ENCODE results near the gene THOP1.
A peak's percentile ranks its signal among the peaks of the same experiment; 100 is the strongest.

THOP1 gene

GRCh38 chr19:2841855-2842574 is 56.7 kb downstream of the THOP1 start:
- DNase-seq (no peak), ATAC-seq (replicated peaks) (no peak)
- Mint-ChIP-seq H3K4me1 (ENCODE audit: low read depth in 2 of 2) (peaks cover 11 to 16% of the 10 kb centered on the region in 2 donors), H3K36me3 (ENCODE audit: insufficient read depth) (peaks cover 9% of the 10 kb centered on the region), H3K9me3 (no peaks in the 10 kb centered on the region), H3K27ac (peak overlapping the region in 1 of 2 donors; percentile 49), H3K27me3 (no peaks in the 10 kb centered on the region), H3K4me3 (peak overlapping the region; percentile 64 to 71)

DNA sequence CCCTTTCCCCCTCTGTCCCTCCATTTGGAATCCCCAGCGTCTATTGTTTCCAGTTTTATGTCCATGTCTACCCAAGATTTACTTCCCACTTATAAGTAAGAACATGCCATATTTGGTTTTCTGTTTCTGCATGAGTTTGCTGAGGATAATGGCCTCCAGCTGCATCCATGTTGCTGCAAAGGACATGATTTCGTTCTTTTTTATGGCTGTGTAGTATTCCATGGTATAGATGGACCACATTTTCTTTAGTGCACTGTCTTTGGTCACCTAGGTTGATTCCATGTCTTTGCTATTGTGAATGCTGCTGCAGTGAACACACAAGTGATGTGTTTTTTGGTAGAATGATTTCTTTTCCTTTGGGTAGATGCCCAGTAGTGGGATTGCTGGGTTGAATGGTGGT is 59.8 kb downstream of the THOP1 start:
- H3K36me3 Mint-ChIP-seq (ENCODE audit: insufficient read depth): peaks cover 9% of the 10 kb centered on the region
- DNase-seq: no peak
- no peak overlapping the region for H3K4me3 Mint-ChIP-seq
- peaks cover 15 to 21% of the 10 kb centered on the region in 2 donors for H3K4me1 Mint-ChIP-seq (ENCODE audit: low read depth in 2 of 2)
- no peaks in the 10 kb centered on the region for H3K27me3 Mint-ChIP-seq
- H3K9me3 Mint-ChIP-seq: no peaks in the 10 kb centered on the region
- no peak for ATAC-seq (replicated peaks)
- H3K27ac Mint-ChIP-seq: no peak overlapping the region

- peaks cover 14% of the 10 kb centered on the region for H3K36me3 Mint-ChIP-seq (ENCODE audit: insufficient read depth)
- DNase-seq: no peak
- ATAC-seq (replicated peaks): no peak
- H3K27ac Mint-ChIP-seq: no peak overlapping the region
- H3K9me3 Mint-ChIP-seq: no peaks in the 10 kb centered on the region
- no peak overlapping the region for H3K4me3 Mint-ChIP-seq
- peaks cover 13 to 23% of the 10 kb centered on the region in 2 donors for H3K4me1 Mint-ChIP-seq (ENCODE audit: low read depth in 2 of 2)
- no peaks in the 10 kb centered on the region for H3K27me3 Mint-ChIP-seq
These were observed 61.0 kb downstream of the THOP1 start for GRCh38 chr19:2846180-2846894.

GRCh38 chr19:2847507-2847906 is 62.2 kb downstream of the THOP1 start:
- Mint-ChIP-seq H3K4me1 (ENCODE audit: low read depth in 2 of 2) (peaks cover 8 to 18% of the 10 kb centered on the region in 2 donors), H3K36me3 (ENCODE audit: insufficient read depth) (peaks cover 24% of the 10 kb centered on the region), H3K4me3 (no peak overlapping the region), H3K27ac (no peak overlapping the region), H3K9me3 (no peaks in the 10 kb centered on the region), H3K27me3 (no peaks in the 10 kb centered on the region)
- DNase-seq: no peak
- ATAC-seq (replicated peaks): no peak

- peaks cover 8 to 14% of the 10 kb centered on the region in 2 donors for H3K4me1 Mint-ChIP-seq (ENCODE audit: low read depth in 2 of 2)
- peaks cover 0 to 1% of the 10 kb centered on the region in 2 donors for H3K9me3 Mint-ChIP-seq
- ATAC-seq (replicated peaks) (no peak), DNase-seq (no peak)
- H3K36me3 Mint-ChIP-seq (ENCODE audit: insufficient read depth): peaks cover 26% of the 10 kb centered on the region
- H3K27ac Mint-ChIP-seq: no peak overlapping the region
- no peak overlapping the region for H3K4me3 Mint-ChIP-seq
- H3K27me3 Mint-ChIP-seq: no peaks in the 10 kb centered on the region
These were observed 63.3 kb downstream of the THOP1 start for GRCh38 chr19:2848616-2849015.

DNA sequence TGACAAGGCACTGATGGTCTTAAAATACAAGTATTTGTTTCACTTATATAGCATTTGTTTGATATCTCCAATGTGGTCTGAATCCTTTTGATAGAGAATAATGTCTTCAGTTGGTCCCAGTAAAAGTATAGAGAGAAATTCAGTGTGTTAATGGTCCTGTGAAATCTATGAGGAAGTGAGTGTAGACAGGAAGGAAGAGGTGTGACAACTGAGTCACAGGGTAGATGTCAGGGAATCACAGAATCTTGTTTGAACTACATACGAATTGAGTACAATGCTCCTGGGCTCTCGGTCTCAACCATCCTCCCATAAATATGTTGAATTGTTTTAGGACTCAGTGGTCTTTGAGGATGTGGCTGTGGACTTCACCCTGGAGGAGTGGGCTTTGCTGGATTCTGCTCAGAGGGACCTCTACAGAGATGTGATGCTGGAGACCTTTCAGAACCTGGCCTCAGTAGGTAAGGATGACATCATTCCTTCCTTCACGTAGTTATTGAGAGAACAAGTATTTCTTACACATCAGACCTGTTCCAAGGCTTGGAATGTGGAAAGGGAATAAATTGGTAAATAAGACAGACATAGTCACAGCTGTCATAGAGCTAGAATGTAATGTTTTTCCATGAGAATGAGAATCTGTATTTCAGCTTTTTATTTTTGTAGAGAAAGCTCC is 65.1 kb downstream of the THOP1 start:
- peaks cover 0 to 2% of the 10 kb centered on the region in 2 donors for H3K9me3 Mint-ChIP-seq
- DNase-seq (no peak), ATAC-seq (replicated peaks) (no peak)
- no peaks in the 10 kb centered on the region for H3K27me3 Mint-ChIP-seq
- H3K4me1 Mint-ChIP-seq (ENCODE audit: low read depth in 2 of 2): peaks cover 8 to 14% of the 10 kb centered on the region in 2 donors
- H3K4me3 Mint-ChIP-seq: peak overlapping the region in 1 of 2 donors; percentile 1
- peaks cover 26% of the 10 kb centered on the region for H3K36me3 Mint-ChIP-seq (ENCODE audit: insufficient read depth)
- peak overlapping the region in 1 of 2 donors; percentile 21 for H3K27ac Mint-ChIP-seq

DNA sequence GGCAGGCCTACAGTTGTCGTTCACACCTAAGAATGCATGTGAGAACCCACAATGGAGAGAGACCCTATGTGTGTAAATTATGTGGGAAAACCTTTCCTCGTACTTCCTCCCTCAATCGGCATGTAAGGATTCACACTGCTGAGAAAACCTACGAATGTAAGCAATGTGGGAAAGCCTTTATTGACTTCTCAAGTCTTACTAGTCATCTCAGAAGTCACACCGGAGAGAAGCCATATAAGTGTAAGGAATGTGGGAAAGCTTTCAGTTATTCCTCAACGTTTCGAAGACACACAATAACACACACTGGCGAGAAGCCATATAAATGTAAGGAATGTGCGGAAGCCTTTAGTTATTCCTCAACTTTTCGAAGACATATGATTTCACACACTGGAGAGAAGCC is 67.3 kb downstream of the THOP1 start:
- Mint-ChIP-seq H3K27ac (no peak overlapping the region), H3K9me3 (peaks cover 0 to 2% of the 10 kb centered on the region in 2 donors), H3K4me3 (no peak overlapping the region), H3K27me3 (no peaks in the 10 kb centered on the region), H3K4me1 (ENCODE audit: low read depth in 2 of 2) (peaks cover 12 to 19% of the 10 kb centered on the region in 2 donors), H3K36me3 (ENCODE audit: insufficient read depth) (peaks cover 29% of the 10 kb centered on the region)
- no peak for ATAC-seq (replicated peaks)
- no peak for DNase-seq

GRCh38 chr19:2853015-2853606 is 67.8 kb downstream of the THOP1 start:
- no peaks in the 10 kb centered on the region for H3K27me3 Mint-ChIP-seq
- no peak overlapping the region for H3K4me3 Mint-ChIP-seq
- DNase-seq: no peak
- peaks cover 0 to 2% of the 10 kb centered on the region in 2 donors for H3K9me3 Mint-ChIP-seq
- peaks cover 29% of the 10 kb centered on the region for H3K36me3 Mint-ChIP-seq (ENCODE audit: insufficient read depth)
- no peak overlapping the region for H3K27ac Mint-ChIP-seq
- peaks cover 12 to 19% of the 10 kb centered on the region in 2 donors for H3K4me1 Mint-ChIP-seq (ENCODE audit: low read depth in 2 of 2)
- ATAC-seq (replicated peaks): no peak

- ATAC-seq (replicated peaks) (no peak), DNase-seq (no peak)
- peaks cover 9 to 19% of the 10 kb centered on the region in 2 donors for H3K4me1 Mint-ChIP-seq (ENCODE audit: low read depth in 2 of 2)
- H3K4me3 Mint-ChIP-seq: no peak overlapping the region
- peaks cover 29% of the 10 kb centered on the region for H3K36me3 Mint-ChIP-seq (ENCODE audit: insufficient read depth)
- H3K27ac Mint-ChIP-seq: no peak overlapping the region
- peaks cover 0 to 2% of the 10 kb centered on the region in 2 donors for H3K9me3 Mint-ChIP-seq
- H3K27me3 Mint-ChIP-seq: no peaks in the 10 kb centered on the region
These were observed 69.5 kb downstream of the THOP1 start for GRCh38 chr19:2854849-2855248.

- H3K27me3 Mint-ChIP-seq: no peaks in the 10 kb centered on the region
- peaks cover 0 to 2% of the 10 kb centered on the region in 2 donors for H3K9me3 Mint-ChIP-seq
- ATAC-seq (replicated peaks) (peak; percentile 61), DNase-seq (no peak)
- H3K27ac Mint-ChIP-seq: peak overlapping the region; percentile 1 to 16
- no peak overlapping the region for H3K4me3 Mint-ChIP-seq
- H3K36me3 Mint-ChIP-seq (ENCODE audit: insufficient read depth): peaks cover 17% of the 10 kb centered on the region
- H3K4me1 Mint-ChIP-seq (ENCODE audit: low read depth in 2 of 2): peaks cover 4 to 11% of the 10 kb centered on the region in 2 donors
These were observed 71.3 kb downstream of the THOP1 start for GRCh38 chr19:2856457-2857050.

DNA sequence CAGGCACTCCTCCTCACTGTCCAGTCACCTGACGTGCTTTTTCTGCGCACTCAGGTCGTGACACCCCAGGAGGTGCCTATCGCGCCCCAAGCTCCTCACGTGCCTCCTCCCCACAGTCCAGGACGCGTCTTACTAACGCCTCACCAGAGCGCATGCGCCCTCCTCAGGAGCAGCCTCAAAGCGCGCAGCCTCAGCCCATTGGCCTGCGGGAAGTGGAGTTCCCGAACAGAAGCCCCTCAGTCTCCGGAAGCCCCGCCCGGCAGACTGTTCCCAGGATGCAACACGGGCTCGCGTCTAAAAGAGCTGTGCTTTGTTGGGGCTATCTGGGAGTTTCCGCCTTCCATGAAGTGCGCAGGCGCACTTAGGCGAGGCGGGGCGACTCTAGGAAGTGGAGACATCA is 73.6 kb downstream of the THOP1 start:
- Mint-ChIP-seq H3K4me3 (no peak overlapping the region), H3K4me1 (ENCODE audit: low read depth in 2 of 2) (peaks cover 4 to 11% of the 10 kb centered on the region in 2 donors), H3K9me3 (no peaks in the 10 kb centered on the region), H3K27me3 (peaks cover 4% of the 10 kb centered on the region in 2 donors), H3K27ac (no peak overlapping the region), H3K36me3 (ENCODE audit: insufficient read depth) (peaks cover 3% of the 10 kb centered on the region)
- no peak for ATAC-seq (replicated peaks)
- DNase-seq: no peak

GRCh38 chr19:2863816-2864215 is 78.5 kb downstream of the THOP1 start:
- no peaks in the 10 kb centered on the region for H3K9me3 Mint-ChIP-seq

More at GRCh38 chr19:2863816-2864215, 78.5 kb downstream of the THOP1 start:
- no peaks in the 10 kb centered on the region for H3K36me3 Mint-ChIP-seq (ENCODE audit: insufficient read depth)
- H3K27ac Mint-ChIP-seq: no peak overlapping the region
- peaks cover 19 to 30% of the 10 kb centered on the region in 2 donors for H3K27me3 Mint-ChIP-seq
- DNase-seq (no peak), ATAC-seq (replicated peaks) (no peak)
- H3K4me3 Mint-ChIP-seq: no peak overlapping the region
- no peaks in the 10 kb centered on the region for H3K4me1 Mint-ChIP-seq (ENCODE audit: low read depth in 2 of 2)

Data from effector memory CD8-positive, alpha-beta T cell (primary cell).